Kidney (tissue), 14 donors: ENCODE data around the gene TAF4B. TPM values are rescaled to one million over a fixed set of nuclear protein-coding genes. Genes with fewer than 3 reads are reported as not detected.

Experiments
- DNase-seq, 5 donors: peaks; one replicate each; pipeline ENCODE4 v3.0.0-alpha.2; 2013 to 2020
- FAIRE-seq: peaks from 2 replicates; lab custom pipeline; 2012; peaks lifted over from hg19 to GRCh38; lab: Jason Lieb, UNC
- H3K27ac ChIP-seq, 2 donors: one replicate each; pipeline ENCODE4 v1.7.0; 2013; ENCODE audit warnings: low read depth in 2 of 2, low read length in 2 of 2, inconsistent platforms in 1 of 2
- H3K27me3 ChIP-seq: one replicate; pipeline ENCODE4 v1.7.1; 2013; ENCODE audit warnings: low read length, inconsistent platforms; ENCODE audit not compliant: control insufficient read depth, insufficient read depth
- H3K36me3 ChIP-seq, 3 donors: one replicate each; pipeline versions ENCODE4 v1.7.0 to v1.7.1; 2013; ENCODE audit warnings: low read length in 3 of 3, control low read depth in 1 of 3, inconsistent platforms in 1 of 3; ENCODE audit not compliant: insufficient read depth in 3 of 3, control insufficient read depth in 2 of 3
- H3K4me1 ChIP-seq, 3 donors: one replicate each; pipeline versions ENCODE4 v1.7.0 to v1.7.1; 2013; ENCODE audit warnings: low read length in 3 of 3, inconsistent platforms in 1 of 3, low read depth in 1 of 3; ENCODE audit not compliant: control insufficient read depth in 2 of 3, insufficient read depth in 2 of 3
- H3K4me3 ChIP-seq, 3 donors: one replicate each; pipeline versions ENCODE4 v1.7.0 to v1.8.1; 2013; ENCODE audit warnings: low read length in 3 of 3, control low read depth in 1 of 3, inconsistent platforms in 1 of 3
- H3K9ac ChIP-seq, 3 donors: one replicate each; pipeline versions ENCODE4 v1.7.0 to v1.7.1; 2013; ENCODE audit warnings: low read length in 3 of 3, control low read depth in 1 of 3, inconsistent platforms in 1 of 3
- H3K9me3 ChIP-seq, 3 donors: one replicate each; pipeline versions ENCODE4 v1.7.0 to v1.7.1; 2013; ENCODE audit warnings: low read length in 3 of 3, control low read depth in 1 of 3, inconsistent platforms in 1 of 3; ENCODE audit not compliant: control insufficient read depth in 2 of 3, insufficient read depth in 1 of 3
- intact Hi-C: fragments of 100-400 bp; cut with DNase I; formaldehyde crosslinking; loops from one replicate; pipeline ENCODE4 v1.11.1; 2022
- polyA plus RNA-seq: library from polyadenylated mRNA; stranded (reverse); fragments of 350-450 nt; fragmentation: Illumina TruSeq; extraction: RNeasy Lipid Tissue Mini Kit (QIAGEN cat#74804); gene quantifications from one replicate; pipeline ENCODE4 v1.2.3, GENCODE V29; 2014; ENCODE audit warnings: low read depth, low replicate concordance; ENCODE audit not compliant: insufficient read depth
- total RNA-seq: library from RNA; stranded (reverse); fragmentation: NEBNext Ultra II Directional; extraction: Animal tissue kit (Norgen Biotek cat#: 25700); gene quantifications from one replicate; pipeline ENCODE4 v1.2.1, GENCODE V29; 2021
- TF ChIP-seq, protein P1 (sequence below): IDR thresholded peaks from 3 replicates; pipeline ENCODE4 v1.5.1; 2012; ENCODE audit warnings: mild to moderate bottlenecking, moderate library complexity, borderline replicate concordance; ENCODE audit not compliant: insufficient read depth; ENCODE audit errors: extremely low read depth
- donor health status: control.
- donor health status: control.
- donor health status: control.
- donor health status: control.
- donor health status: control.
- donor health status: DM: yes; HTN: yes; CAD: no.
- donor health status: Normal renal cell carcinoma (clear cell type).

TAF4B gene
- total and polyA plus RNA-seq, 2 donors from 2014 or later = 1.7 to 4.9 TPM

DNA sequence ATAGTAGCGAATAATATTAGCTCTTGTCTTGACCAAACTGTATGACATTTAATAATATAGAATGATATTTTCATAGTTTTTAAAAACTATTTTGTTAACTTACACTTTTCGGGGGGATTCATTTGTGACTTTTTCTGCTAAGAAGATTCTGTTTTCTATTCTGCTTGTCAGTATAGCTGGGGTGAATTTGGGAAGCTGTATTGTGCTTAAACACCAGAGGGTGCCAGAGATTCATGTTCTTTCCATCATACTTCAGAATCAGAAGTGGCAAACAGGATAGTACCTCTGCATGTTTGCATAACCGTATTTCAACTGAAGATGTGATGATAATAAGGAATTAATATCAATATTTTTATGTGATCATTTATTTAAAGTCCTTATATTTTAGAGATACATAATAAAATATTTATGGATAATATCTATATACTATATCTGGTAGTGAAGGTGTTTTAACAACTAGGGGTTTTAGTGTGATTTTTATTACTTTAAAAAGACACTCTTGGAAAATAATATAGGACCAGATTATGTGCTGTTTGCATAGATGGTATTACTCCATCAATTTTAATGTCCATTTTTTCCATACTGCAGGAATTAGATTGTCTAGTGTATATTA, 81.0 kb downstream of the TAF4B start:
- H3K4me3 ChIP-seq = no peak overlapping the region
- no peak overlapping the region for H3K9ac ChIP-seq
- no peaks in the 10 kb centered on the region for H3K4me1 ChIP-seq
- no peaks in the 10 kb centered on the region for H3K36me3 ChIP-seq
- no peaks in the 10 kb centered on the region for H3K27me3 ChIP-seq
- DNase-seq (peak in 3 of 5 donors; percentile 42 to 80 (median 72)), FAIRE-seq (peak; percentile 97)
- intact Hi-C loops = no loop called here
- TF ChIP-seq, protein P1, sequence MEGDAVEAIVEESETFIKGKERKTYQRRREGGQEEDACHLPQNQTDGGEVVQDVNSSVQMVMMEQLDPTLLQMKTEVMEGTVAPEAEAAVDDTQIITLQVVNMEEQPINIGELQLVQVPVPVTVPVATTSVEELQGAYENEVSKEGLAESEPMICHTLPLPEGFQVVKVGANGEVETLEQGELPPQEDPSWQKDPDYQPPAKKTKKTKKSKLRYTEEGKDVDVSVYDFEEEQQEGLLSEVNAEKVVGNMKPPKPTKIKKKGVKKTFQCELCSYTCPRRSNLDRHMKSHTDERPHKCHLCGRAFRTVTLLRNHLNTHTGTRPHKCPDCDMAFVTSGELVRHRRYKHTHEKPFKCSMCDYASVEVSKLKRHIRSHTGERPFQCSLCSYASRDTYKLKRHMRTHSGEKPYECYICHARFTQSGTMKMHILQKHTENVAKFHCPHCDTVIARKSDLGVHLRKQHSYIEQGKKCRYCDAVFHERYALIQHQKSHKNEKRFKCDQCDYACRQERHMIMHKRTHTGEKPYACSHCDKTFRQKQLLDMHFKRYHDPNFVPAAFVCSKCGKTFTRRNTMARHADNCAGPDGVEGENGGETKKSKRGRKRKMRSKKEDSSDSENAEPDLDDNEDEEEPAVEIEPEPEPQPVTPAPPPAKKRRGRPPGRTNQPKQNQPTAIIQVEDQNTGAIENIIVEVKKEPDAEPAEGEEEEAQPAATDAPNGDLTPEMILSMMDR = peak; percentile 63
- H3K27ac ChIP-seq = no peak overlapping the region
- H3K9me3 ChIP-seq = no peaks in the 10 kb centered on the region

GRCh38 chr18:26309281-26309680, 83.0 kb downstream of the TAF4B start:
- intact Hi-C loops = no loop called here
- no peak overlapping the region for H3K4me3 ChIP-seq
- H3K36me3 ChIP-seq = no peaks in the 10 kb centered on the region
- no peak overlapping the region for H3K9ac ChIP-seq
- H3K4me1 ChIP-seq = no peaks in the 10 kb centered on the region
- DNase-seq = no peak
- TF ChIP-seq, protein P1 = no peak
- H3K27me3 ChIP-seq = no peaks in the 10 kb centered on the region
- H3K9me3 ChIP-seq = no peaks in the 10 kb centered on the region
- FAIRE-seq = peak; percentile 30
- H3K27ac ChIP-seq = no peak overlapping the region

DNA sequence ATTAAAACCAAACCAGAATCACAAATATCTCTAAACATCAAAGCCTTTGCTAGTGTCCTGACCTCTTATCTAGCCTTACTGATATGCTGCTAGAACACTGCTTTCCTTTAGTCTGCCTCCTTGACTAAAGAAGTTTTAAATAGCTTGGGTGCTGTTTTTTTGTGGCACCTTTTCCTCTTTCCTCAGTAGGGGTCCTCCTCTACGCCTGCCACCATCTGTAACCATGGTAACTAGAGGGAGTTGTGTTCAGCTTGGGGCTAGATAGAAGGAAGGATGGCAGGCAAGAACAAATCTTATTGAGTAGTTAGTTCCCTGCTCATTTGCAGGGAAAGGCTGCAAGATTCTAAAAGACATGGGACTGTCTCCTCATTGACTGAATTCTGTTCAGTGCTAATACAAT, 86.0 kb downstream of the TAF4B start:
- Histone ChIP-seq H3K27me3 (no peaks in the 10 kb centered on the region), H3K27ac (no peak overlapping the region), H3K4me3 (no peak overlapping the region), H3K9ac (no peak overlapping the region), H3K36me3 (no peaks in the 10 kb centered on the region), H3K4me1 (no peaks in the 10 kb centered on the region), H3K9me3 (no peaks in the 10 kb centered on the region)
- no peak for FAIRE-seq
- intact Hi-C loops = no loop called here
- TF ChIP-seq, protein P1 = no peak
- no peak for DNase-seq

DNA sequence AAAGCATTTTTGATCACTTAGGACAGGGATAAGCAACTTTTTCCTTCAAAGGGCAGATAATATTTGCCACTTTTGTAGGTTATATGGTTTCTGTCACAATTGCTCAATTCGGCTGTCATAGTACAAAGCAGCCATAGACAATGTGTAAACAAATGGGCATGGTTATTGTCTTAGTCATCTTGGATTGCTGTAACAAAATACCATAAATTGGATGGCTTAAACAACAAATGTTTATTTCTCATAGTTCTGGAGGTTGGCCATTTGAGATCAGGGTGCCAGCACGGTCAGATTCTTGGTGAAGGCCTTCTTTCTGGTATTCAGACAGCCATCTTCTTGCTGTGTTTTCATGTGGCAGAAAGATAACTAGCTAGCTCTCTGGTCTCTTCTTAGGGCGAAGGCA, 91.2 kb downstream of the TAF4B start:
- TF ChIP-seq, protein P1 = no peak
- intact Hi-C loops = no loop called here
- Histone ChIP-seq H3K9ac (no peak overlapping the region), H3K4me1 (no peaks in the 10 kb centered on the region), H3K27me3 (no peaks in the 10 kb centered on the region), H3K36me3 (no peaks in the 10 kb centered on the region), H3K4me3 (no peak overlapping the region), H3K27ac (no peak overlapping the region), H3K9me3 (no peaks in the 10 kb centered on the region)
- no peak for FAIRE-seq
- DNase-seq = no peak
